Testis (tissue), 2 donors: Measurements from ENCODE around the gene ABCC3.

ENCODE experiments used
- POLR2A ChIP-seq: fragments of 450-650 bp; IDR thresholded peaks from one replicate; pipeline ENCODE4 v1.6.1; 2017; ENCODE audit warnings: antibody characterized with exemption, mild to moderate bottlenecking, moderate library complexity
- TF ChIP-seq, protein P1 (sequence below), 3 experiments: fragments of 450-650 bp in 2 of 3; fragments of 200-600 bp in 1 of 3; sonication (generic) in 1 of 3; IDR thresholded peaks; one replicate each; pipeline ENCODE4 v1.5.1; 2016 to 2019; ENCODE audit warnings: antibody characterized with exemption in 3 of 3, mild to moderate bottlenecking in 2 of 3, moderate library complexity in 1 of 3

DNA sequence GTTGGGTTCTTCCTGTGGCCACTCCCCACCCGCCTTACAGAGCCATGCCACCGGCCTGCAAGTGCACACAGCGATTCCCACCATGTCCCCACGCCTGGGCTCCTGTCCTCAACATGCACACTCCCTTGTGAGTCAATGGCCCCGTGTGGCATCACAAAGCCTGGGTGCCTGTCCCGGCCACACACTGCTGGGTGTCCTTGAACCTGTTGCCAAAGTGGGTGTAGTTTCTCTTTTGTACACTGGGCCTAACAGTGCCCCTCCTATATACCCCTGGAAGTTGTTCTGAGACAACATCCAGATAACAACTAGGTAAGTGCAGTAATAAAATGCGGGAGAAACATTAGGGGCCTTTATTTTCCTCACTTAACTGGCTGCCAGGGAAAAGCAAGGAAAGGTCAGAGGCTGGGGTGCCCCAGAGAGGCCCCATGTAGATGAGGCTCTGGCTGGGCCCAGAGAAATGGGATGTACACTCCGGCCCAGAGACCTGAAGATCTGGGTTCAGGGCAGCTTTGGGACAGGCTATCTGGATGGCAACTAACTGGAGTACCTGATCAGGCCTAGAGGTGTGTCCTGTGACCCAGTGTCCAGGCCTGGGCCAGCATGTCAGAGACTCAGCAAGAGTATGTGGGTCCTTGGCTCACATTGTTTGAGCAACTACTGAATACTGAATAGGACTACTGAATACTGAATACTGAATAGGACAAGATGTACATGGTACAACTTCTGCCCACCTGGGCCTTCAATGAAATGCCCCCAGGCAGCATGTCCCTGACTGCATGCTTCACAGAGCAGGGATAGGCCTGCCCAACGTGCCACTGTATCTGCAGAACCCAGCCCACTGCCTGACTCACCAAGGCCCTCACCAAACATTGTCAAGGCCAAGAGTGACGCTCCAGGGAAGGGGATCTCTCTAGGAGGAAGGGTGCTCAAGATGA, 8.3 kb downstream of the ABCC3 start:
- TF ChIP-seq, protein P1, sequence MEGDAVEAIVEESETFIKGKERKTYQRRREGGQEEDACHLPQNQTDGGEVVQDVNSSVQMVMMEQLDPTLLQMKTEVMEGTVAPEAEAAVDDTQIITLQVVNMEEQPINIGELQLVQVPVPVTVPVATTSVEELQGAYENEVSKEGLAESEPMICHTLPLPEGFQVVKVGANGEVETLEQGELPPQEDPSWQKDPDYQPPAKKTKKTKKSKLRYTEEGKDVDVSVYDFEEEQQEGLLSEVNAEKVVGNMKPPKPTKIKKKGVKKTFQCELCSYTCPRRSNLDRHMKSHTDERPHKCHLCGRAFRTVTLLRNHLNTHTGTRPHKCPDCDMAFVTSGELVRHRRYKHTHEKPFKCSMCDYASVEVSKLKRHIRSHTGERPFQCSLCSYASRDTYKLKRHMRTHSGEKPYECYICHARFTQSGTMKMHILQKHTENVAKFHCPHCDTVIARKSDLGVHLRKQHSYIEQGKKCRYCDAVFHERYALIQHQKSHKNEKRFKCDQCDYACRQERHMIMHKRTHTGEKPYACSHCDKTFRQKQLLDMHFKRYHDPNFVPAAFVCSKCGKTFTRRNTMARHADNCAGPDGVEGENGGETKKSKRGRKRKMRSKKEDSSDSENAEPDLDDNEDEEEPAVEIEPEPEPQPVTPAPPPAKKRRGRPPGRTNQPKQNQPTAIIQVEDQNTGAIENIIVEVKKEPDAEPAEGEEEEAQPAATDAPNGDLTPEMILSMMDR (IDR thresholded peaks at IDR 0.05), result no peak
- no peak for TF ChIP-seq POLR2A
